ENCODE measurements around the gene MRPL24.

The MRPL24 gene

GRCh38 chr1:156781585-156782186 lies 40.8 kb upstream of the MRPL24 start:
- Histone ChIP-seq H3K27ac (ENCODE audit: extremely low read depth, low read depth, low read length) (no peak overlapping the region), H3K4me3 (ENCODE audit: low read depth, low read length) (no peak overlapping the region), H3K36me3 (ENCODE audit: control insufficient read depth in 2 of 2, insufficient read depth in 1 of 2, low read length in 2 of 2) (peaks cover 20 to 62% of the 10 kb centered on the region in 2 experiments), H3K9me3 (ENCODE audit: control insufficient read depth, insufficient read depth, low read depth, low read length) (no peaks in the 10 kb centered on the region), H3K4me1 (ENCODE audit: control insufficient read depth, insufficient read depth, low read length) (0 out of 2 replicates have a peak, but pooled peaks cover 4% of the 10 kb centered on the region)
- ChIA-PET POLR2A (no interaction called here), CTCF (interaction anchor here (0.8 to 4.1 kb wide), 8 partner anchors 9 to 93 kb away, joined by 3 to 18 read pairs (median 6); no protein-coding TSS in a partner anchor)
- no peak for TF ChIP-seq ZNF416 (tag by site-specific recombination; IDR thresholded peaks at IDR 0.05)
- no peak for TF ChIP-seq ZXDB (tag by site-specific recombination; IDR thresholded peaks at IDR 0.05)
- no peak for TF ChIP-seq ZNF26 (tag by site-specific recombination; IDR thresholded peaks at IDR 0.05)
- TF ChIP-seq ELK4 (IDR thresholded peaks at IDR 0.05; ENCODE audit: borderline replicate concordance, low read depth, low read length): no peak
- TF ChIP-seq SCRT2 (tag by site-specific recombination; IDR thresholded peaks at IDR 0.05): peak; percentile 96
- TF ChIP-seq SCRT1 (tag by site-specific recombination; IDR thresholded peaks at IDR 0.05; ENCODE audit: borderline replicate concordance): peak; percentile 86
- no peak for TF ChIP-seq ZNF10 (tag by site-specific recombination; IDR thresholded peaks at IDR 0.05)
- no peak for TF ChIP-seq ZNF692 (tag by site-specific recombination; IDR thresholded peaks at IDR 0.05)
- no peak for TF ChIP-seq ZFP41 (tag by site-specific recombination; IDR thresholded peaks at IDR 0.05; ENCODE audit: borderline replicate concordance)

DNA sequence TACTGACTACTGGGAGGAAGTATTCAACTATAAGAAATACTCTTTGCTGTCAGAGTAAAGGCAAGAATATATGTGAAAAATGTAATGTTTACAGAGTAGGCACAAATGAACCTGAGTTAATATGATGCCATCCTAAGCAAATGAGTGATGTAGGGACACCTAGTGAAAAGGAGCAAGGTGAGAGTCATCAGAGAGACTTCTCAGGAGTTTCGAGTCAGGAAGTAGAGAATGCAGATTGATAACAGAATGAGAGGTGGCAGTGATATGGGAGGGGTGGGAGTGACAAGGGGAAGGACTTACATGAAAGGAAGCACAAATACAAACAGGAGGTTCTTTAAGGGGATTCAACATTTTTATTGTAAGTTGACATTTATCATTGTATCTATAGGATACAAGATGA lies 36.7 kb upstream of the MRPL24 start:
- H3K27ac ChIP-seq (ENCODE audit: extremely low read depth, low read depth, low read length): no peak overlapping the region
- H3K4me1 ChIP-seq (ENCODE audit: control insufficient read depth, insufficient read depth, low read length): peaks cover 9% of the 10 kb centered on the region
- no peaks in the 10 kb centered on the region for H3K9me3 ChIP-seq (ENCODE audit: control insufficient read depth, insufficient read depth, low read depth, low read length)
- ChIA-PET POLR2A (no interaction called here), CTCF (interaction anchor here (1.1 to 1.9 kb wide), 3 partner anchors 15 to 83 kb away, joined by 3 to 8 read pairs (median 4); partner anchors contain the start of gene NTRK1)
- peaks cover 5 to 39% of the 10 kb centered on the region in 2 experiments for H3K36me3 ChIP-seq (ENCODE audit: control insufficient read depth in 2 of 2, insufficient read depth in 1 of 2, low read length in 2 of 2)
- TF ChIP-seq ZNF146 (tag by site-specific recombination; IDR thresholded peaks at IDR 0.05) (no peak), ZNF664 (tag by site-specific recombination; IDR thresholded peaks at IDR 0.05) (no peak), ZBTB17 (tag by site-specific recombination; IDR thresholded peaks at IDR 0.05) (0 out of 2 replicates have a peak, but pooled peaks have one; percentile 33), PRDM1 (tag by site-specific recombination; IDR thresholded peaks at IDR 0.05) (peak; percentile 62), ZNF561 (tag by site-specific recombination; IDR thresholded peaks at IDR 0.05; ENCODE audit: borderline replicate concordance) (no peak), ZIC2 (tag by site-specific recombination; IDR thresholded peaks at IDR 0.05) (no peak), ZNF274 (IDR thresholded peaks at IDR 0.05; ENCODE audit: low read length) (no peak), ZNF274 (tag by site-specific recombination; IDR thresholded peaks at IDR 0.05; ENCODE audit: borderline replicate concordance) (no peak), ZNF473 (tag by site-specific recombination; IDR thresholded peaks at IDR 0.05) (no peak), ZNF132 (tag by site-specific recombination; IDR thresholded peaks at IDR 0.05; ENCODE audit: borderline replicate concordance) (no peak), ZNF157 (tag by site-specific recombination; IDR thresholded peaks at IDR 0.05) (no peak), ZFP69B (tag by site-specific recombination; IDR thresholded peaks at IDR 0.05) (no peak)
- H3K4me3 ChIP-seq (ENCODE audit: low read depth, low read length): no peak overlapping the region

All from HEK293 (cell line).